Smooth muscle cell (in vitro differentiated cells): ENCODE data around the gene CFAP157. TPM values are rescaled to one million over a fixed set of nuclear protein-coding genes. Genes with fewer than 3 reads are reported as not detected.

Source experiments
- DNase-seq: peaks from one replicate; lab custom pipeline; 2025; ENCODE audit not compliant: unreplicated experiment; lab: John Stamatoyannopoulos, UW
- H2AFZ ChIP-seq: fragments of 200-600 bp; sonication (generic); 2 replicates; pipeline ENCODE4 v1.6.0; 2016; ENCODE audit warnings: antibody characterized with exemption, low read depth, mild to moderate bottlenecking
- H3F3A ChIP-seq: fragments of 200-600 bp; sonication (generic); 2 replicates; pipeline ENCODE4 v1.6.0; 2017; ENCODE audit warnings: antibody characterized with exemption, low read depth
- H3K27ac ChIP-seq: fragments of 200-600 bp; sonication (generic); 2 replicates; pipeline ENCODE4 v1.5.1; 2016; ENCODE audit warnings: low read depth, mild to moderate bottlenecking
- H3K27me3 ChIP-seq: fragments of 200-600 bp; sonication (generic); 2 replicates; pipeline ENCODE4 v1.6.1; 2016; ENCODE audit warnings: low read depth, mild to moderate bottlenecking
- H3K36me3 ChIP-seq: fragments of 200-600 bp; sonication (generic); 2 replicates; pipeline ENCODE4 v1.5.1; 2016; ENCODE audit warnings: low read depth
- H3K4me1 ChIP-seq: fragments of 200-600 bp; sonication (generic); 2 replicates; pipeline ENCODE4 v1.5.1; 2016; ENCODE audit warnings: low read depth
- H3K4me2 ChIP-seq: fragments of 200-600 bp; sonication (generic); 2 replicates; pipeline ENCODE4 v1.6.0; 2016; ENCODE audit warnings: mild to moderate bottlenecking
- H3K4me3 ChIP-seq: fragments of 200-600 bp; sonication (generic); 2 replicates; pipeline ENCODE4 v1.5.1; 2016; ENCODE audit warnings: mild to moderate bottlenecking
- H3K79me2 ChIP-seq: fragments of 200-600 bp; sonication (generic); 2 replicates; pipeline ENCODE4 v1.6.0; 2016; ENCODE audit warnings: low read depth, mild to moderate bottlenecking
- H3K9ac ChIP-seq: fragments of 200-600 bp; sonication (generic); 2 replicates; pipeline ENCODE4 v1.6.0; 2016; ENCODE audit warnings: low read depth
- H3K9me3 ChIP-seq: fragments of 200-600 bp; sonication (generic); replicated peaks from 2 replicates; pipeline ENCODE4 v1.5.1; 2016; ENCODE audit warnings: low read depth
- H4K20me1 ChIP-seq: fragments of 200-600 bp; sonication (generic); 2 replicates; pipeline ENCODE4 v1.6.0; 2016; ENCODE audit warnings: low read depth
- CTCF ChIP-seq: fragments of 200-600 bp; sonication (generic); IDR thresholded peaks from 2 replicates; pipeline ENCODE4 v1.5.1; 2017; ENCODE audit warnings: borderline replicate concordance, mild to moderate bottlenecking, antibody characterized with exemption; ENCODE audit not compliant: insufficient read depth, poor library complexity, severe bottlenecking
- WGBS: methylation state at CpG from one replicate; pipeline ENCODE4 v1.1.7; 2016; ENCODE audit warnings: low lambda C conversion rate; 5-methylcytosine and 5-hydroxymethylcytosine counted together
- polyA plus RNA-seq: library from polyadenylated mRNA; unstranded; fragments of >200 nt; fragmentation: Nextera tagmentation; extraction: Ambion mirVana; gene quantifications from 2 replicates; pipeline ENCODE4 v1.2.1, GENCODE V29; 2016
- total RNA-seq: library from RNA; depleted of rRNA; stranded (reverse); fragments of >200 nt; gene quantifications from 2 replicates; pipeline ENCODE4 v1.2.3, GENCODE V29; 2014

CFAP157 gene
- total and polyA plus RNA-seq, 2 experiments from 2014 or later, result 0.33 TPM; not detected in 1

- Histone ChIP-seq H3K27ac (no peak overlapping the region), H4K20me1 (no peaks in the 10 kb centered on the region), H3K4me1 (no peaks in the 10 kb centered on the region), H2AFZ (no peak overlapping the region), H3K79me2 (no peaks in the 10 kb centered on the region), H3K27me3 (peaks cover 20% of the 10 kb centered on the region), H3F3A (no peaks in the 10 kb centered on the region), H3K4me3 (no peak overlapping the region), H3K9me3 (no peaks in the 10 kb centered on the region), H3K36me3 (no peaks in the 10 kb centered on the region), H3K9ac (no peak overlapping the region), H3K4me2 (no peak overlapping the region)
- DNase-seq, result no peak
- no peak for TF ChIP-seq CTCF
- 95% methylated on average over 26 of the region's 26 CpGs for WGBS
Measured at GRCh38 chr9:127749090-127749787, 42.5 kb downstream of the CFAP157 start.

- Histone ChIP-seq H3K4me1 (peaks cover 5% of the 10 kb centered on the region), H3K27ac (no peak overlapping the region), H3K9ac (no peak overlapping the region), H2AFZ (no peak overlapping the region), H3K27me3 (peaks cover 43% of the 10 kb centered on the region), H4K20me1 (no peaks in the 10 kb centered on the region), H3K36me3 (no peaks in the 10 kb centered on the region), H3K79me2 (no peaks in the 10 kb centered on the region), H3K4me3 (no peak overlapping the region), H3K4me2 (no peak overlapping the region), H3F3A (no peaks in the 10 kb centered on the region), H3K9me3 (no peaks in the 10 kb centered on the region)
- 30% methylated on average over 10 of the region's 10 CpGs for WGBS
- DNase-seq, result no peak
- no peak for TF ChIP-seq CTCF
Measured at GRCh38 chr9:127751269-127752054, 44.7 kb downstream of the CFAP157 start.

- H3F3A ChIP-seq, result no peaks in the 10 kb centered on the region
- no peaks in the 10 kb centered on the region for H3K9me3 ChIP-seq
- TF ChIP-seq CTCF, result no peak
- no peak overlapping the region for H3K9ac ChIP-seq
- H2AFZ ChIP-seq, result no peak overlapping the region
- peaks cover 47% of the 10 kb centered on the region for H3K27me3 ChIP-seq
- no peaks in the 10 kb centered on the region for H3K79me2 ChIP-seq
- no peak overlapping the region for H3K4me2 ChIP-seq
- H4K20me1 ChIP-seq, result no peaks in the 10 kb centered on the region
- H3K4me3 ChIP-seq, result no peak overlapping the region
- no peaks in the 10 kb centered on the region for H3K36me3 ChIP-seq
- H3K27ac ChIP-seq, result no peak overlapping the region
- DNase-seq, result no peak
- H3K4me1 ChIP-seq, result peaks cover 5% of the 10 kb centered on the region
- 94% methylated on average over 7 of the region's 8 CpGs for WGBS
Measured at GRCh38 chr9:127753148-127753547, 46.4 kb downstream of the CFAP157 start.
